ENCODE measurements around the gene ALDH3A2.

DNA sequence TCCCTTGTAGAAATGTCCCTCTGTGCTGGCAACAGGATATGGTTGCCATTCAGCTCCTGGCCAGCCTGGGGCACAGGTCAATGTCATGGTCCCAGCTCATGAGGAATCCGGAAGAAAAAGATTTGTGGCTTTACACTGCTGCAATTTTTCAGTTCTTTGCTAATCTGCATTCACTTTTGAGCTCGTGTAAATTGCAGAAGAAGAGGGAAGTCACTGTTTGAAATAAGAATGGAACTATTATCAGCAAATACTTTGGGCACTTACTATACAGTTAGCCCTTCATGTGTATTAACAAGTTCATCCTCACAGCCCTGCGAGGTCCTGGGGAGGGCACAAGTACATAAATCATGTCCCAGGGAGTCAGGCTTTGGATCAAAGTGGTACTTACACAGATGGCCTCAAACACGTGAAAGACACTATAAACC, 53.7 kb downstream of the ALDH3A2 start:
- TF ChIP-seq, protein P1, sequence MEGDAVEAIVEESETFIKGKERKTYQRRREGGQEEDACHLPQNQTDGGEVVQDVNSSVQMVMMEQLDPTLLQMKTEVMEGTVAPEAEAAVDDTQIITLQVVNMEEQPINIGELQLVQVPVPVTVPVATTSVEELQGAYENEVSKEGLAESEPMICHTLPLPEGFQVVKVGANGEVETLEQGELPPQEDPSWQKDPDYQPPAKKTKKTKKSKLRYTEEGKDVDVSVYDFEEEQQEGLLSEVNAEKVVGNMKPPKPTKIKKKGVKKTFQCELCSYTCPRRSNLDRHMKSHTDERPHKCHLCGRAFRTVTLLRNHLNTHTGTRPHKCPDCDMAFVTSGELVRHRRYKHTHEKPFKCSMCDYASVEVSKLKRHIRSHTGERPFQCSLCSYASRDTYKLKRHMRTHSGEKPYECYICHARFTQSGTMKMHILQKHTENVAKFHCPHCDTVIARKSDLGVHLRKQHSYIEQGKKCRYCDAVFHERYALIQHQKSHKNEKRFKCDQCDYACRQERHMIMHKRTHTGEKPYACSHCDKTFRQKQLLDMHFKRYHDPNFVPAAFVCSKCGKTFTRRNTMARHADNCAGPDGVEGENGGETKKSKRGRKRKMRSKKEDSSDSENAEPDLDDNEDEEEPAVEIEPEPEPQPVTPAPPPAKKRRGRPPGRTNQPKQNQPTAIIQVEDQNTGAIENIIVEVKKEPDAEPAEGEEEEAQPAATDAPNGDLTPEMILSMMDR (IDR thresholded peaks at IDR 0.05), result no peak
- no peak for TF ChIP-seq POLR2AphosphoS5 (IDR thresholded peaks at IDR 0.05; ENCODE audit: insufficient read depth in 1 of 2, low read depth in 1 of 2)
